HG03469 (cell line): Measurements from ENCODE around the gene PRR15.

Experiments used
- ATAC-seq: cut with Tn5 transposase; IDR thresholded peaks from one replicate; pipeline ENCODE4 v1.9.1; 2021; ENCODE audit warnings: mild to moderate bottlenecking, moderate library complexity, moderate number of reproducible peaks; ENCODE audit not compliant: unreplicated experiment

The PRR15 gene

GRCh38 chr7:29607889-29608288 lies 44.3 kb downstream of the PRR15 start:
- ATAC-seq = no peak

GRCh38 chr7:29609162-29610037 lies 45.8 kb downstream of the PRR15 start:
- no peak for ATAC-seq

- ATAC-seq = no peak
These were observed 46.5 kb downstream of the PRR15 start for GRCh38 chr7:29610086-29610485.

GRCh38 chr7:29611941-29612544 lies 48.4 kb downstream of the PRR15 start:
- ATAC-seq = no peak

GRCh38 chr7:29612596-29612995 lies 49.0 kb downstream of the PRR15 start:
- ATAC-seq = no peak

- no peak for ATAC-seq
These were observed 49.5 kb downstream of the PRR15 start for GRCh38 chr7:29613100-29613499.

GRCh38 chr7:29614229-29614628 lies 50.6 kb downstream of the PRR15 start:
- ATAC-seq = no peak
